HG03135 (cell line): ENCODE measurements around the gene TTC6.
"Not testable (repeated sequence)": the region's sequence is repeated elsewhere in the genome, so short reads cannot be mapped to it uniquely, and the experiment has no call there.

Experiments
- ATAC-seq: cut with Tn5 transposase; IDR thresholded peaks from one replicate; pipeline ENCODE4 v1.9.1; 2021; ENCODE audit warnings: mild to moderate bottlenecking, moderate library complexity; ENCODE audit not compliant: unreplicated experiment

Gene TTC6, protein sequence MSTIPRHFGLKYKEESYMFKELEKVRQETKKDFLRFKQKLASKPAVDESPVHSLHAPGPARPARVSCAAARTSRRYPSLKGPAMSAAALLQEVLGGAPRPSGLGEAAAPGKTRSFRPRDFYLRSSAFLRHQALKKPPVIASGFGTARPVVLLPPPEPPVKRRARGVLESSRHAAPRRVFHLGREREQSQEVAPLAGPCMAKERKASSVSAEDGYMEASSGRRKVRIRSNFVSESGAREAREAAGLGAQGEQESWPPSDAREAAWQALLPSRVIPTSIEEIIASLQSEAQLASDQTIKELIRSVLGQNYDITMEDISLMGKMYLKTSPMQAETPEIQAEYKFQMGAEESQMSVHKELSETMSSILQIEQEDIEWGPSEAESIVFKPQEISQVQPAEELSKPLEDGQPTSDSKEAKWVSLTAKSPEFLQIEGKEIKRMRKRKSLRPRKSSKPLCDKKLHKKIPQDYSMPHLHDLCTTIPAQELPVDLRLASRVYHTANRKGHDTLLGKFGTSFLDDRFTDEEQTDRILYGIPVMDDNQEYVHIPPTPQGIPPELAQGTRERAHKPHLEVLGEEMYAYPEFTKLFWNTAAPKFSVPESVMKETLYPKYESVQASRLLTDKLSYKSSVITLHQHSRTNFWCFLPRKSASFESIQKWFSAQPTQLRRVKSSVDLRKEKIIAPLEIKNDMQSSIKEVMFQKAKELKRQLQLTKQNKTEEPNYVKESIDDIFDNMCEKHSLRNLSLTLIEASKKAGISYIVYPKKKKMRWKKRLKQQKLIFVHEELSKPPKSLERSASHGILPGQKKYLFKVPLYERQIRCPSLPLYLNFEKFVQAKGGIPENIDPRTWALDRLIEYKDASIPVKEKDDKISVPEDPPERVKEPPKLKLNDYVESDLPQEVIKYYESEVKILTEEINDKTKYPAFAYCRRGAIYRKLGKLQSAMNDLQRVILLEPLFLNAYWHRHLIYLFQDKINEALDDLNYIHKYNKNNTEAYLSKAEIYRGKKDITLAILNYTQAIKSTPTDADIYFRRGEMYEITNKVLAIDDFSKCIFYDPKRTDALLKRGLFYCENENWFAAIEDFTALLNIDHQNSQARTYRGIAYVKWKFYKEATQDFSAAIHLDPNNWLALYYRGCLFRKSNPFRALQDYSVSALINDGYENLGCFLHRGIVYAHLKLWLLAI (N-terminal part only)

DNA sequence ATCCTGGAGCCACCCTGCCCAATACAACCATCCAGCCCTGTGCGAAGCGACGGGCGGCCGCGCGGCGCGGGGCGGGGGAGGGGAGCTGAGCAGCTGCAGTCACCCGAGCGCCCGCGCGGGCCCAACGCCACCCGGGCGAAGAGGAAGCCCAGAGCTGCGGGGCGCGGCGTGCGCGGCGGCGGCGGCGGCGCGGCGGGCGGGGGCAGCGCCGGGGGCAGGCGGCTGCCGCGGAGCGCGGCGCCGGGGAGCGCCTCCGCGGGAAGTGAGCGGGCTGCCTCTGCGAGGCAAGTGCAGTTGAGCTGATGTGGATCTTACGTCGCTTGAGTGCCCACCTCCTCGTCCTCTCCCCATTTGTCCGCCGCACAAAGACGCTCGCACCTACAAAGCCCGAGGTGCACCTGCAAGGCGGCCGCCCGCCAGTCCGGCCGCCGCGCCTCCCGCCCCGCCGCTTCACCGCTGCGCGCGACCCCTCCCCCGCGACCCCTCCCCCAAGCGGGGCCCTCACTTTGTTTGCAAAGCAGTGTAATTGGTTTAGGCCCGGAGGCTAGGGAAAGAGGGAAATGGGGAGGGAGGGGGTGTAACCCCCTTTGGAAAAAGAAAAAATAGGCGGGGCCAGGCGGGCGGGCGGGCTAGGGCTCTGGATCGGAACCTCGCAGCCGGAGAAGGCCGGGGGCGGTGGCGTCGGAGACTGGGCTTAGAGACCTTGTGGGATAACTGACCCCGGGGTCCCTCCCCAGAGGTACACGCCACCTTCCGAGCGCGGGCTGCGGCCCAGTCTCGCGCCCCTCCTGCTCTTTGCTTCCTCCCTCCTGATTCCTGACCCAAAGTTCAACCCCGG, at the start of gene TTC6, which contains the start of gene FOXA1:
TTC6 (plus strand) TSS at position 659 of the 838 bp plus-strand sequence. CDS start 26,436 bp downstream, outside the sequence.
FOXA1 (minus strand) TSS at position 279 of the 838 bp plus-strand sequence; CDS start at position 2, 277 bp downstream.
- ATAC-seq, result no peak

GRCh38 chr14:37546621-37547447, 48.6 kb upstream of the TTC6 start:
- ATAC-seq, result no peak

- no peak for ATAC-seq
These were observed 44.9 kb upstream of the TTC6 start for GRCh38 chr14:37550511-37550910.

- no peak for ATAC-seq
These were observed 44.3 kb upstream of the TTC6 start for GRCh38 chr14:37551119-37551518.

DNA sequence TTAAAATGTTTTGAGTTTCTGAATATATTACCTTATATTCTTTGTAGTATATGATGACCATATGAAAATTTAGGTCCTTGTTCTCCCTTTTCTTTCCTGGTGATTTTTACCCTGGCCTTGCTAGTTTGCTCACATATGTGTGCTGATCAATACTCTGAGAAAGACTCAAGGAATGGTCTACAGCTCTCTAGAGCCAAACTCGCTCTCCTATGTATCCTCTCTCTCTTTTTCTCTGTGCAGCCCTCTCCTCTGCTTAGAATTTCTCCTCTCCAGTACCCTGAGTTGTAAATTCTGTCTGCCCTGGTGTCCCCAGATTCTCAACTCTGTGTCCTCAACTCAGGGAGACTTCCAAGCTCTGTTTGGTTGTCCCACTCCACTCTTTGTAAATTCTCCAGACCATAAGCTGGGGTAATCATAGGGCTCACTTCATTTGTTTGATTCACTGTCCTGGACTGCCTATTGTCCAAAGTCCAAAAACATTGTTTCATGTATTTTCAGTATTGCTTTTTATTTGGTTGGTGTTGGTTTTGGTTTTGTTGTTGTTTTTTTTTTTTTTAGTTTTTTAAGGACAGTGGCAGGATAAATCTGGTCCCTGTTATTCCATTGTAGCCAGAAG, 41.4 kb upstream of the TTC6 start:
- no peak for ATAC-seq

- ATAC-seq, result not testable (repeated sequence)
These were observed 39.8 kb upstream of the TTC6 start for GRCh38 chr14:37555596-37555995.

DNA sequence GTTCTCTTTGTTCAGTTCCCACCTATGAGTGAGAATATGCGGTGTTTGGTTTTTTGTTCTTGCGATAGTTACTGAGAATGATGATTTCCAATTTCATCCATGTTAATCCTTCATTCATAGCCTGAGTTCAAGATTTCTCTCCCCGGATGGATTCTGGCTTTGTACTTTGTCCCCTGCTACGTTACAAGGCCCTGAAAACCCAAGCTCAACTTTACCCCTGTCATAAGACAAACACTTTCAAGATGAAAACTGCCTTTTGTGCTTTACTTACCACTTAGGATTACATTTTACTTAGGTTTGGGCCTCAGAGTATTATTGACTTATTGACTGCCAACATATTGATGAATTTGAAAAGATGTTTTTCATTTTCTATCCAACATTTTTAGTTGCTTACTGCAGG, 36.7 kb upstream of the TTC6 start:
- no peak for ATAC-seq

DNA sequence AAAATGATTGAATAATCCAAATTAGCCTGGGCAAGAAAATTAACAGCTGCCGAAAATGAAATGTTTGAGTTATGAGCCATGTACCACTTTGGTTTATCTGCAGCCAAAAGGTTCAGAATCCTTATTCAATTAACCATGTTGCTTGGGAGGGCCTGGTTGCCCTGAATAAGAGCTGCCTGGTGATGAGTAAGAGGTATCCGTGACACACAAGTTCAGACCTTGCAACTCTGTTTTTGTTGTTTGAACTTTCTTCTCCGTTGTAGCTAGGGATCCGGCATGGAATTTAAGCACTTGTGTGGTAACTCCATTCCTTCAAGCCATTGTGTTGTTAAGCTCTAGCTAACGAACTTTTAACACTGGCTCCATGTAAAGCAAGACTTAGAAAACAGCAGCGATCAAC, 36.0 kb upstream of the TTC6 start:
- no peak for ATAC-seq

DNA sequence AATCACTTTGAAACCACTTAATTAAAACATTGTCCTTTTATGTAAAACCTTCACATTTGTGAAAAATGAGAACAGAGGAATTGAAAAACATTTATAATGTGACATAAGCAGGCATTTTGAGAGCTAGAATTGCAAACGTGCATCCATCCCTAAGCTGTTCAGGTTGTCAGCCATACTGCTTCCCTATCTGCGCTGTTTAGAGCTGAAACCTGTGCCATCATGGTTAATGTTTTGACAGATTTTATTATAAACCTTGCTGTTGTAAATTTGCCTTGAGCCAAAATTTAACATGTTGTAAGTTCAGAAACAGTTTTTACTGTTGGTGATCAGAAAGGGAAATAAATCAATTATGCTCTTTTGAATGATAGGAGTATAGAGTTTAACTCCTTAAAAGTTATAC, 32.2 kb upstream of the TTC6 start:
- ATAC-seq, result no peak

DNA sequence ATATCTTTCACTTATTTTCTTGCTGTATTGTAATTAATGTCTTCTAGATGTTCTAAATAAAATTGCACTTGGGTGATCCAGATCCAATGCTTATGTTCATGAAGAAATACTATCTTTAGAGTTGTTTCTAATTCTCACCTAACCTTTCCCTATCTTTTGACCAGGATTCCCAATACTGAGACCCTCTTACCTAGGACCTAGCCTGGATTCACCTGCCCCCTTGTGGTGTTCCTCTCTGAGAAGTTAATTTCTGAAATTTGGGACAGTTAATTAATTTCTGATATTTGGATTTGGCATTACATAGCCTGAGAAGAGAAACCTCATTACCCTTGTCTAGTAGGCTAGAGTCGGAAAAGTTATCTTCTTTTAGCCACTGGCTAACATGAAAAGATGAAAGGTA, 29.9 kb upstream of the TTC6 start:
- ATAC-seq, result no peak

GRCh38 chr14:37566811-37567371, 28.5 kb upstream of the TTC6 start:
- no peak for ATAC-seq

DNA sequence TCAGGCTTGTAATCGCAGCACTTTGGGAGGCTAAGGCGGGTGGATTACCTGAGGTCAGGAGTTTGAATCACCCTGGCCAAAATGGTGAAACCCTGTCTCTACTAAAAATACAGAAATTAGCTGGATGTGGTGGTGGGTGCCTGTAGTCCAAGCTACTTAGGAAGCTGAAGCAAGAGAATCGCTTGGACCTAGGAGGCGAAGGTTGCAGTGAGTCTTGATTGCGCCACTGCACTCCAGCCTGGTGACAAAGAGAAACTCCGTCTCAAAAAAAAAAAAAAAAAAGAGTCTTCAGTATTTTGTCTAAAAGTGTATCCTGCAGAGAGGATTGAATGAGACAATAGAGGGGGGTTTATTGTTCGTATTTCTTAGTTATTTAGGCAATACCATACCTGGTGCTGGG, 25.7 kb upstream of the TTC6 start:
- ATAC-seq, result no peak

- ATAC-seq, result no peak
These were observed 24.0 kb upstream of the TTC6 start for GRCh38 chr14:37571391-37571790.

DNA sequence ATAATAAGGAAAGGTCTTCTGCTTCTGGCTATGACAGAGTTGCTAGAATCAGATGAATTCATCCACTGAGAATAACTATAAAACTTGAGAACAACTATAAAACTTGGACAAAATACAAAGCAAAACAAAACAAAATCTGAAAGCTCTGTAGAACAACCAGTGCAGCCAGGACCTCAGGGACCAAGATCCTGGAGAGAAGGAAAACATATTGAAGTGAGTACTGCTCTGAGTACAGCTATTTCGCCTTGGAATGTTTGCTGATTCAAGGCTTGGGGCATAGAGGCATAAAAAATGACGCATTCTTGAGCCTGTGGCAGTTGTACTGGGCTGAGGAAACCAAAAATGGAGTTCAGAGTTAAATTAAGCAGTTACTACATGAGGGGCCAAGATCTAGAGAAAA, 22.1 kb upstream of the TTC6 start:
- ATAC-seq, result no peak

- no peak for ATAC-seq
These were observed 16.2 kb upstream of the TTC6 start for GRCh38 chr14:37579274-37579673.

DNA sequence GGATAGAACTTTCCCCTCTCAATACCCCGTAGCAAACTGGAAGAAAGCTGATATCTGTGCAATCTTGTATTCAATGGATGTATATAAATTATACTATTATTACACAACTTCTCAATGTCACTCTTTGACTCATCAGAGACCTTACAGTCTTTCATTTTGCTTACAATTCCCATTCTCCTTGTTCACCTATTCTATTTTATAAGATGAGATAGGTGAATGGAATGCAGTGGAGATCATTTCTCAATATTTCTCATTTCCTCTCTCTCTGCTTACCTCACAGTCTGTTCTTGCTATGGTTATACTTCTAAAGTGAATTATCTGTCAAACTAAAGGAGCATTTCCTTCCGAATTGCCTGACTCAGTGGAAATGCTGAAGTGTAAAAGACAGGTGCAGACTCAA, 15.3 kb upstream of the TTC6 start:
- ATAC-seq, result no peak

DNA sequence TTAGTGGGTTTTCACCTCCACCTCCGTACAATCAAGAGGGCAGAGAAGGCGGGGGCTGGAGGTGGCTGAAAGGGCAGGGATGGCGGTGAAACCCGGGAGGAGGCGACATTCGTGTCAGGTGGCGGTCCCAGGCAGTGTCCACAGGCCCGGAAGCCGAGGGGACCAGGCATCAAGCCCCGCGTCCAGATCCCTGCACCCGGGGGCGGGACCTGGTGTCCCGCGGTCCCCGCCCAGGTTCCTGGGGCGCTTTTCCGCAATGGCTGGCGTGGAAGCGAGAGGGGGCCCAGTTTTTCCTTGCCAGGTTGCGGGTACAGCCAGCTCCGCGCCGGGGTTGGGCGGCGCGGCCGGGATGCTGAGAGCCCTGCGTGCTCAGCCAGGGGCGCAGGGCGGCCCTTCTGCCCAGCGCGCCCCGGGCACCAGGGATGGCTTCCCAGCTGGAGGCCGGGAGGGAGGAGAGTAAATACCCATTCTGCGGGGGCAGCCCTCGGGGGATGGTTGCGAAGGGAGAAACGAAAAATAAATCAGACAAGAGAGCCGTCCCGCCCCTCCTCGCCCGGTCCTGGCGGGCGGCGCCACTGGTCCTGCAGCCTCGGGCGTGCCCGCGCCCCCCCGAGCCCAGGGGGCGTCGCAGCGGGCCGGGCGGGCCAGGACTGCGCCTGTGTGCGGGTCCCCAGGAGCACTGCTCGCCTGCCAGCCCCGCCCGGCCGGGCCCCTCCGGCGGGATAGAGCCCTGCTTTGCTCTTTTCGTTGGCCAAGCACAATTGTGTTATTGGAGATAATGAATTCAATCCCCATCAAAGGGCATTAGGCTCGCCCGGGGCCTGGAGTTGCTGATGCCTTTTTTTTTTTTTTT, 11.8 kb upstream of the TTC6 start:
- no peak for ATAC-seq
